Activated B cell treated with CpG ODN at 0.5 μM for 24 hours (primary cell): Measurements from ENCODE around the gene APBB2. TPM values are rescaled to one million over a fixed set of nuclear protein-coding genes. Genes with fewer than 3 reads are reported as not detected.

Experiments used
- ATAC-seq: fragments of 200-7000 bp; cut with Tn5 transposase; one replicate; pipeline ENCODE4 v1.10.0; 2021; ENCODE audit warnings: low read depth, mild to moderate bottlenecking, moderate library complexity
- CTCF ChIA-PET: fragments of 350-600 bp; sonication (Branson Sonifier 250); formaldehyde crosslinking; loops from one replicate; lab custom pipeline; 2021; ENCODE audit warnings: antibody characterized with exemption; lab: Charles Lee
- POLR2A ChIA-PET: fragments of 350-600 bp; sonication (Branson Sonifier 250); formaldehyde crosslinking; loops from one replicate; lab custom pipeline; 2021; ENCODE audit warnings: antibody characterized with exemption; lab: Charles Lee
- DNase-seq: peaks from one replicate; pipeline ENCODE4 v3.0.0; 2022
- H3K27ac Mint-ChIP-seq: one replicate; pipeline ENCODE4 v1.8.0; 2020; ENCODE audit warnings: mixed read lengths
- H3K27me3 Mint-ChIP-seq: one replicate; pipeline ENCODE4 v1.8.0; 2021; ENCODE audit warnings: mixed read lengths
- H3K36me3 Mint-ChIP-seq: one replicate; pipeline ENCODE4 v1.8.0; 2021; ENCODE audit warnings: low read depth, mixed read lengths
- H3K4me1 Mint-ChIP-seq: one replicate; pipeline ENCODE4 v1.8.0; 2021; ENCODE audit warnings: mixed read lengths
- H3K4me3 Mint-ChIP-seq: one replicate; pipeline ENCODE4 v1.8.0; 2020; ENCODE audit warnings: mild to moderate bottlenecking, mixed read lengths
- H3K9me3 Mint-ChIP-seq: one replicate; pipeline ENCODE4 v1.8.0; 2020; ENCODE audit warnings: mixed read lengths
- CTCF ChIP-seq: fragments of 200-600 bp; IDR thresholded peaks from one replicate; pipeline ENCODE4 v1.8.0; 2022; ENCODE audit warnings: antibody characterized with exemption, mild to moderate bottlenecking
- intact Hi-C: fragments of 100-400 bp; cut with micrococcal nuclease; formaldehyde crosslinking; loops from one replicate; pipeline ENCODE4 v1.15.1; 2024
- total RNA-seq: library from RNA; stranded (reverse); gene quantifications from 2 replicates; pipeline ENCODE4 v1.2.3, GENCODE V29; 2022

APBB2 gene
- total RNA-seq, 1 donor from 2014 or later = 3.7 TPM

- H3K9me3 Mint-ChIP-seq = no peaks in the 10 kb centered on the region
- no peak overlapping the region for H3K4me3 Mint-ChIP-seq
- no peaks in the 10 kb centered on the region for H3K27me3 Mint-ChIP-seq
- no peak overlapping the region for H3K27ac Mint-ChIP-seq
- TF ChIP-seq CTCF = no peak
- CTCF ChIA-PET = no interaction called here
- POLR2A ChIA-PET = no interaction called here
- no peaks in the 10 kb centered on the region for H3K36me3 Mint-ChIP-seq
- ATAC-seq (no peak), DNase-seq (no peak)
- H3K4me1 Mint-ChIP-seq = no peaks in the 10 kb centered on the region
- intact Hi-C loops = no loop called here
Observed at GRCh38 chr4:40953283-40954087, 260.9 kb downstream of the APBB2 start.

GRCh38 chr4:40952672-40953071 lies 261.7 kb downstream of the APBB2 start:
- no peak for TF ChIP-seq CTCF
- DNase-seq = no peak
- CTCF ChIA-PET = no interaction called here
- no peak for ATAC-seq
- intact Hi-C loops = no loop called here
- POLR2A ChIA-PET = no interaction called here
- Mint-ChIP-seq H3K27me3 (no peaks in the 10 kb centered on the region), H3K36me3 (no peaks in the 10 kb centered on the region), H3K9me3 (no peaks in the 10 kb centered on the region), H3K4me3 (no peak overlapping the region), H3K4me1 (no peaks in the 10 kb centered on the region), H3K27ac (no peak overlapping the region)

GRCh38 chr4:40952217-40952616 lies 262.1 kb downstream of the APBB2 start:
- Mint-ChIP-seq H3K4me3 (no peak overlapping the region), H3K9me3 (no peaks in the 10 kb centered on the region), H3K27ac (no peak overlapping the region), H3K27me3 (no peaks in the 10 kb centered on the region), H3K36me3 (no peaks in the 10 kb centered on the region), H3K4me1 (no peaks in the 10 kb centered on the region)
- DNase-seq = no peak
- no peak for TF ChIP-seq CTCF
- POLR2A ChIA-PET = no interaction called here
- CTCF ChIA-PET = interaction anchor here (0.7 kb wide), 1 partner anchor 754 kb away, joined by 3 read pairs; no protein-coding TSS in a partner anchor
- intact Hi-C loops = no loop called here
- ATAC-seq = no peak

- no peak for ATAC-seq
- Mint-ChIP-seq H3K27me3 (no peaks in the 10 kb centered on the region), H3K36me3 (no peaks in the 10 kb centered on the region), H3K9me3 (no peaks in the 10 kb centered on the region), H3K4me3 (no peak overlapping the region), H3K4me1 (no peaks in the 10 kb centered on the region), H3K27ac (no peak overlapping the region)
- intact Hi-C loops = no loop called here
- no peak for TF ChIP-seq CTCF
- POLR2A ChIA-PET = no interaction called here
- DNase-seq = no peak
- CTCF ChIA-PET = no interaction called here
Observed at GRCh38 chr4:40951026-40951425, 263.3 kb downstream of the APBB2 start.

GRCh38 chr4:40949358-40950100 lies 264.8 kb downstream of the APBB2 start:
- Mint-ChIP-seq H3K4me1 (no peaks in the 10 kb centered on the region), H3K27ac (no peak overlapping the region)
- ATAC-seq = no peak

More at GRCh38 chr4:40949358-40950100, 264.8 kb downstream of the APBB2 start:
- TF ChIP-seq CTCF = no peak
- H3K4me3 Mint-ChIP-seq = no peak overlapping the region
- ChIA-PET POLR2A (no interaction called here), CTCF (interaction anchor here (1.4 kb wide), 1 partner anchor 25 kb away, joined by 3 read pairs; no protein-coding TSS in a partner anchor)
- no peak for DNase-seq
- H3K9me3 Mint-ChIP-seq = no peaks in the 10 kb centered on the region
- H3K27me3 Mint-ChIP-seq = peaks cover 2% of the 10 kb centered on the region
- intact Hi-C loops = no loop called here
- no peaks in the 10 kb centered on the region for H3K36me3 Mint-ChIP-seq
